GM18870 (cell line): ENCODE measurements around the gene SPHK2.
"Not testable (repeated sequence)": the region's sequence is repeated elsewhere in the genome, so short reads cannot be mapped to it uniquely, and the experiment has no call there.

Source experiments
- ATAC-seq: cut with Tn5 transposase; IDR thresholded peaks from one replicate; pipeline ENCODE4 v1.9.1; 2021; ENCODE audit warnings: moderate library complexity; ENCODE audit not compliant: unreplicated experiment

Gene SPHK2

GRCh38 chr19:48676887-48677286 is 57.6 kb downstream of the SPHK2 start:
- no peak for ATAC-seq

- no peak for ATAC-seq
These were observed 58.9 kb downstream of the SPHK2 start for GRCh38 chr19:48678201-48678600.

GRCh38 chr19:48680006-48680405 is 60.7 kb downstream of the SPHK2 start:
- not testable (repeated sequence) for ATAC-seq
